ENCODE data around the gene DYNC2LI1. TPM values are rescaled to one million over a fixed set of nuclear protein-coding genes. Genes with fewer than 3 reads are reported as not detected.

Gene DYNC2LI1
- total RNA-seq, 4 donors from 2014 or later = 9.4 to 19.1 (median 14.4) TPM

GRCh38 chr2:43738257-43738656 lies 35.6 kb upstream of the DYNC2LI1 start:
- H3K4me3 ChIP-seq = no peak overlapping the region
- 85 to 88% methylated on average over 2 of the region's 2 CpGs for WGBS, 2 donors
- DNase-seq = no peak
- intact Hi-C loops (cut with DNase I) = no loop called here
- no peaks in the 10 kb centered on the region for H3K4me1 ChIP-seq
- no peak overlapping the region for H3K27ac ChIP-seq
- no peaks in the 10 kb centered on the region for H3K9me3 ChIP-seq
- H3K36me3 ChIP-seq = peaks cover 0 to 13% (median 0%) of the 10 kb centered on the region in 3 donors
- TF ChIP-seq, protein P1, sequence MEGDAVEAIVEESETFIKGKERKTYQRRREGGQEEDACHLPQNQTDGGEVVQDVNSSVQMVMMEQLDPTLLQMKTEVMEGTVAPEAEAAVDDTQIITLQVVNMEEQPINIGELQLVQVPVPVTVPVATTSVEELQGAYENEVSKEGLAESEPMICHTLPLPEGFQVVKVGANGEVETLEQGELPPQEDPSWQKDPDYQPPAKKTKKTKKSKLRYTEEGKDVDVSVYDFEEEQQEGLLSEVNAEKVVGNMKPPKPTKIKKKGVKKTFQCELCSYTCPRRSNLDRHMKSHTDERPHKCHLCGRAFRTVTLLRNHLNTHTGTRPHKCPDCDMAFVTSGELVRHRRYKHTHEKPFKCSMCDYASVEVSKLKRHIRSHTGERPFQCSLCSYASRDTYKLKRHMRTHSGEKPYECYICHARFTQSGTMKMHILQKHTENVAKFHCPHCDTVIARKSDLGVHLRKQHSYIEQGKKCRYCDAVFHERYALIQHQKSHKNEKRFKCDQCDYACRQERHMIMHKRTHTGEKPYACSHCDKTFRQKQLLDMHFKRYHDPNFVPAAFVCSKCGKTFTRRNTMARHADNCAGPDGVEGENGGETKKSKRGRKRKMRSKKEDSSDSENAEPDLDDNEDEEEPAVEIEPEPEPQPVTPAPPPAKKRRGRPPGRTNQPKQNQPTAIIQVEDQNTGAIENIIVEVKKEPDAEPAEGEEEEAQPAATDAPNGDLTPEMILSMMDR (IDR thresholded peaks at IDR 0.05) = no peak
- TF ChIP-seq POLR2A (IDR thresholded peaks at IDR 0.05) = no peak
- H3K27me3 ChIP-seq = no peaks in the 10 kb centered on the region

- H3K9me3 ChIP-seq = no peaks in the 10 kb centered on the region
- 75 to 76% methylated on average over 5 of the region's 5 CpGs for WGBS, 2 donors
These were observed 30.1 kb upstream of the DYNC2LI1 start for GRCh38 chr2:43743706-43744105.

GRCh38 chr2:43745457-43745856 lies 28.4 kb upstream of the DYNC2LI1 start:
- no peak for TF ChIP-seq POLR2A (IDR thresholded peaks at IDR 0.05)
- TF ChIP-seq, protein P1 (IDR thresholded peaks at IDR 0.05) = no peak
- peaks cover 0 to 9% (median 0%) of the 10 kb centered on the region in 3 donors for H3K36me3 ChIP-seq
- 54 to 63% methylated on average over 3 of the region's 3 CpGs for WGBS, 2 donors
- H3K27me3 ChIP-seq = no peaks in the 10 kb centered on the region
- H3K4me3 ChIP-seq = no peak overlapping the region
- no peak for DNase-seq
- intact Hi-C loops (cut with DNase I) = no loop called here
- H3K4me1 ChIP-seq = no peaks in the 10 kb centered on the region
- H3K27ac ChIP-seq = no peak overlapping the region
- H3K9me3 ChIP-seq = no peaks in the 10 kb centered on the region

More at GRCh38 chr2:43743706-43744105, 30.1 kb upstream of the DYNC2LI1 start:
- DNase-seq = no peak
- Histone ChIP-seq H3K4me3 (no peak overlapping the region), H3K36me3 (peaks cover 0 to 13% (median 0%) of the 10 kb centered on the region in 3 donors), H3K27me3 (no peaks in the 10 kb centered on the region), H3K4me1 (no peaks in the 10 kb centered on the region), H3K27ac (no peak overlapping the region)
- intact Hi-C loops (cut with DNase I) = no loop called here
- TF ChIP-seq, protein P1 (IDR thresholded peaks at IDR 0.05) = no peak
- TF ChIP-seq POLR2A (IDR thresholded peaks at IDR 0.05) = no peak

GRCh38 chr2:43748333-43748732 lies 25.5 kb upstream of the DYNC2LI1 start:
- TF ChIP-seq POLR2A (IDR thresholded peaks at IDR 0.05) = no peak
- TF ChIP-seq, protein P1 (IDR thresholded peaks at IDR 0.05) = no peak
- no peaks in the 10 kb centered on the region for H3K4me1 ChIP-seq
- H3K27me3 ChIP-seq = no peaks in the 10 kb centered on the region
- no peak for DNase-seq
- intact Hi-C loops (cut with DNase I) = no loop called here
- H3K27ac ChIP-seq = no peak overlapping the region
- no peaks in the 10 kb centered on the region for H3K9me3 ChIP-seq
- H3K36me3 ChIP-seq = no peaks in the 10 kb centered on the region
- H3K4me3 ChIP-seq = no peak overlapping the region
- 65 to 69% methylated on average over 5 of the region's 5 CpGs for WGBS, 2 donors

GRCh38 chr2:43749583-43749982 lies 24.3 kb upstream of the DYNC2LI1 start:
- Histone ChIP-seq H3K4me3 (no peak overlapping the region), H3K27ac (no peak overlapping the region), H3K36me3 (no peaks in the 10 kb centered on the region), H3K4me1 (no peaks in the 10 kb centered on the region), H3K27me3 (no peaks in the 10 kb centered on the region), H3K9me3 (no peaks in the 10 kb centered on the region)
- WGBS, 2 donors = 40 to 58% methylated on average over 3 of the region's 3 CpGs
- DNase-seq = no peak
- intact Hi-C loops (cut with DNase I) = no loop called here
- TF ChIP-seq, protein P1 (IDR thresholded peaks at IDR 0.05) = no peak
- TF ChIP-seq POLR2A (IDR thresholded peaks at IDR 0.05) = no peak
